H1 (cell line): ENCODE data around the gene TMTC2. TPM values are rescaled to one million over a fixed set of nuclear protein-coding genes. Genes with fewer than 3 reads are reported as not detected.

Experiments used
- CTCF ChIA-PET: fragments of 300-600 bp; sonication (Branson Sonifier 250); formaldehyde crosslinking; loops from one replicate; lab custom pipeline; 2021; ENCODE audit not compliant: partially characterized antibody; lab: Charles Lee
- POLR2A ChIA-PET: fragments of 300-600 bp; sonication (Branson Sonifier 250); formaldehyde crosslinking; loops from one replicate; lab custom pipeline; 2021; ENCODE audit warnings: inconsistent platforms; ENCODE audit not compliant: partially characterized antibody; lab: Charles Lee
- DNase-seq, 2 experiments: peaks; one replicate each; pipeline versions ENCODE4 v3.0.0 to v3.0.0-alpha.2; 2010 to 2022; ENCODE audit warnings: low spot score in 2 of 2, low read depth in 1 of 2, mixed read lengths in 1 of 2
- FAIRE-seq: peaks from 2 replicates; lab custom pipeline; 2011; peaks lifted over from hg19 to GRCh38; lab: Jason Lieb, UNC
- H2AFZ ChIP-seq: 2 replicates; pipeline ENCODE4 v1.8.1; 2012; ENCODE audit warnings: low read length, inconsistent platforms
- H2AK5ac ChIP-seq: 2 replicates; pipeline ENCODE4 v1.6.1; 2013; ENCODE audit warnings: low read depth, low read length
- H2BK120ac ChIP-seq: replicated peaks from 2 replicates; pipeline ENCODE3; 2013; ENCODE audit warnings: low read depth, low read length, inconsistent platforms
- H2BK12ac ChIP-seq: 2 replicates; pipeline ENCODE4 v1.6.1; 2013; ENCODE audit warnings: low read depth, low read length
- H2BK15ac ChIP-seq: 2 replicates; pipeline ENCODE4 v1.6.1; 2013; ENCODE audit warnings: low read length
- H2BK20ac ChIP-seq: 2 replicates; pipeline ENCODE4 v1.6.1; 2013; ENCODE audit warnings: low read length
- H2BK5ac ChIP-seq: 2 replicates; pipeline ENCODE4 v1.6.1; 2013; ENCODE audit warnings: low read depth, low read length
- H3K14ac ChIP-seq: 2 replicates; pipeline ENCODE4 v1.6.1; 2013; ENCODE audit warnings: inconsistent platforms; ENCODE audit not compliant: insufficient read length
- H3K18ac ChIP-seq: 2 replicates; pipeline ENCODE4 v1.6.1; 2013; ENCODE audit warnings: low read length; ENCODE audit errors: extremely low read depth
- H3K23ac ChIP-seq: 2 replicates; pipeline ENCODE4 v1.6.1; 2013; ENCODE audit warnings: inconsistent platforms; ENCODE audit not compliant: insufficient read length
- H3K23me2 ChIP-seq: 2 replicates; pipeline ENCODE4 v1.6.1; 2013; ENCODE audit warnings: low read depth, low read length
- H3K27ac ChIP-seq: 2 replicates; pipeline ENCODE4 v1.6.1; 2011; ENCODE audit warnings: low read depth, low read length, inconsistent platforms
- H3K27me3 ChIP-seq, 4 experiments: replicated peaks in 1 of 4; 1 replicate in 1 of 4; 2 replicates in 3 of 4; pipeline versions ENCODE4 v1.6.1 to v1.8.1; 2011 to 2013; ENCODE audit warnings: low read length in 3 of 4, mild to moderate bottlenecking in 3 of 4, inconsistent platforms in 2 of 4, mixed read lengths in 2 of 4, moderate library complexity in 1 of 4; ENCODE audit not compliant: control insufficient read depth in 3 of 4, insufficient read depth in 3 of 4; ENCODE audit errors: extremely low read depth in 1 of 4
- H3K36me3 ChIP-seq, 4 experiments: 2 replicates each; pipeline versions ENCODE4 v1.6.1 to v1.8.1; 2011 to 2013; ENCODE audit warnings: mild to moderate bottlenecking in 4 of 4, low read length in 3 of 4, moderate library complexity in 2 of 4, control low read depth in 1 of 4, inconsistent platforms in 1 of 4; ENCODE audit not compliant: insufficient read depth in 4 of 4, control insufficient read depth in 2 of 4
- H3K4ac ChIP-seq: replicated peaks from 2 replicates; pipeline ENCODE3; 2013; ENCODE audit warnings: low read length, low read depth, mixed read lengths, inconsistent platforms; ENCODE audit not compliant: insufficient read length
- H3K4me1 ChIP-seq, 4 experiments: replicated peaks in 1 of 4; 1 replicate in 1 of 4; 2 replicates in 3 of 4; pipeline versions ENCODE4 v1.6.1 to v1.8.1; 2011 to 2013; ENCODE audit warnings: low read length in 3 of 4, inconsistent platforms in 2 of 4, mixed read lengths in 1 of 4; ENCODE audit not compliant: insufficient read depth in 4 of 4, control insufficient read depth in 3 of 4
- H3K4me2 ChIP-seq, 2 experiments: 2 replicates each; pipeline versions ENCODE4 v1.6.1 to v1.8.1; 2011 to 2013; ENCODE audit warnings: low read depth in 2 of 2, low read length in 2 of 2, control low read depth in 1 of 2, inconsistent platforms in 1 of 2, mild to moderate bottlenecking in 1 of 2; ENCODE audit not compliant: insufficient read depth in 1 of 2
- H3K4me3 ChIP-seq, 4 experiments: fragments of 200-600, 300-600 bp in 1 of 4; sonication (generic), shearing (Covaris generic), sonication (Bioruptor Twin) in 1 of 4; 2 replicates each; pipeline versions ENCODE4 v1.5.1 to v1.8.1; 2011 to 2016; ENCODE audit warnings: low read length in 4 of 4, low read depth in 3 of 4, control low read depth in 2 of 4, inconsistent platforms in 2 of 4, mild to moderate bottlenecking in 2 of 4, mixed read lengths in 1 of 4, moderate library complexity in 1 of 4; ENCODE audit not compliant: insufficient read depth in 2 of 4; ENCODE audit errors: extremely low read depth in 1 of 4
- H3K56ac ChIP-seq: replicated peaks from 2 replicates; pipeline ENCODE3; 2013; ENCODE audit warnings: low read depth, mild to moderate bottlenecking, mixed read lengths, low read length, inconsistent platforms; ENCODE audit not compliant: insufficient read length
- H3K79me1 ChIP-seq: 2 replicates; pipeline ENCODE4 v1.6.1; 2013; ENCODE audit warnings: low read depth, low read length, control low read depth
- H3K79me2 ChIP-seq, 2 experiments: 2 replicates each; pipeline versions ENCODE4 v1.6.1 to v1.8.1; 2012 to 2013; ENCODE audit warnings: low read length in 2 of 2, mild to moderate bottlenecking in 2 of 2, inconsistent platforms in 1 of 2; ENCODE audit not compliant: insufficient read depth in 2 of 2, control insufficient read depth in 1 of 2
- H3K9ac ChIP-seq, 4 experiments: replicated peaks in 1 of 4; 1 replicate in 1 of 4; 2 replicates in 3 of 4; pipeline versions ENCODE4 v1.6.1 to v1.8.1; 2011 to 2013; ENCODE audit warnings: low read depth in 3 of 4, low read length in 3 of 4, control low read depth in 2 of 4, mild to moderate bottlenecking in 2 of 4, moderate library complexity in 2 of 4, inconsistent platforms in 1 of 4; ENCODE audit errors: extremely low read depth in 1 of 4
- H3K9me3 ChIP-seq, 2 experiments: 2 replicates each; pipeline versions ENCODE4 v1.6.1 to v1.8.1; 2012 to 2013; ENCODE audit warnings: mild to moderate bottlenecking in 2 of 2, moderate library complexity in 2 of 2, control low read depth in 1 of 2, inconsistent platforms in 1 of 2, low read depth in 1 of 2, low read length in 1 of 2, mixed read lengths in 1 of 2; ENCODE audit not compliant: insufficient read depth in 2 of 2
- H4K20me1 ChIP-seq, 2 experiments: replicated peaks in 1 of 2; 2 replicates each; pipeline versions ENCODE3 to v1.8.1; 2011 to 2013; ENCODE audit warnings: inconsistent platforms in 2 of 2, low read length in 2 of 2, mild to moderate bottlenecking in 1 of 2; ENCODE audit not compliant: insufficient read depth in 2 of 2, control insufficient read depth in 1 of 2
- H4K5ac ChIP-seq: 2 replicates; pipeline ENCODE4 v1.6.1; 2013; ENCODE audit warnings: low read length, low read depth, mixed read lengths, inconsistent platforms; ENCODE audit not compliant: insufficient read length
- H4K8ac ChIP-seq: 2 replicates; pipeline ENCODE4 v1.8.0; 2013; ENCODE audit warnings: mild to moderate bottlenecking, moderate library complexity, low read length, inconsistent platforms; ENCODE audit not compliant: insufficient read depth; ENCODE audit errors: extremely low read depth
- H4K91ac ChIP-seq: replicated peaks from 2 replicates; pipeline ENCODE3; 2013; ENCODE audit warnings: low read length, mixed read lengths, inconsistent platforms; ENCODE audit not compliant: insufficient read length
- BCL11A ChIP-seq, 2 experiments: IDR thresholded peaks; one replicate each; pipeline ENCODE4 v1.6.1; 2011; ENCODE audit warnings: low read depth in 2 of 2, low read length in 2 of 2, mild to moderate bottlenecking in 2 of 2
- E2F6 ChIP-seq: IDR thresholded peaks from 2 replicates; pipeline ENCODE4 v1.6.1; 2012; ENCODE audit warnings: inconsistent platforms
- EP300 ChIP-seq, 2 experiments: IDR thresholded peaks; 1 replicate in 1 of 2; 2 replicates in 1 of 2; pipeline ENCODE4 v1.6.1; 2011 to 2012; ENCODE audit warnings: low read depth in 2 of 2, low read length in 2 of 2, mild to moderate bottlenecking in 2 of 2, borderline replicate concordance in 1 of 2, inconsistent platforms in 1 of 2, moderate library complexity in 1 of 2
- HDAC2 ChIP-seq, 2 experiments: fragments of 300-600 bp in 1 of 2; sonication (generic) in 1 of 2; IDR thresholded peaks; 2 replicates each; pipeline ENCODE4 v1.6.1; 2011 to 2012; ENCODE audit warnings: low read depth in 2 of 2, low read length in 2 of 2, mild to moderate bottlenecking in 2 of 2, moderate library complexity in 2 of 2, borderline replicate concordance in 1 of 2, inconsistent platforms in 1 of 2
- MAFK ChIP-seq: IDR thresholded peaks from 2 replicates; pipeline ENCODE4 v1.6.1; 2012; ENCODE audit warnings: low read depth, mild to moderate bottlenecking, improper control_type of control experiment, low read length
- NANOG ChIP-seq: IDR thresholded peaks from 2 replicates; pipeline ENCODE4 v1.6.1; 2011; ENCODE audit warnings: low read length, low read depth, mild to moderate bottlenecking, inconsistent platforms; ENCODE audit not compliant: insufficient read depth, poor library complexity, severe bottlenecking
- RAD21 ChIP-seq, 2 experiments: IDR thresholded peaks in 1 of 2; conservative IDR thresholded peaks in 1 of 2; 2 replicates each; pipeline ENCODE4 v1.6.1; 2011; ENCODE audit warnings: low read depth in 2 of 2, low read length in 2 of 2, improper control_type of control experiment in 1 of 2, inconsistent platforms in 1 of 2, mild to moderate bottlenecking in 1 of 2, moderate library complexity in 1 of 2
- RBBP5 ChIP-seq: IDR thresholded peaks from 2 replicates; pipeline ENCODE4 v1.7.1; 2012; ENCODE audit warnings: low read depth, mild to moderate bottlenecking, inconsistent platforms, low read length, moderate library complexity, borderline replicate concordance
- RFX5 ChIP-seq: IDR thresholded peaks from 2 replicates; pipeline ENCODE4 v1.6.1; 2011; ENCODE audit warnings: low read depth, low read length, improper control_type of control experiment, borderline replicate concordance
- SIN3A ChIP-seq, 2 experiments: IDR thresholded peaks in 1 of 2; conservative IDR thresholded peaks in 1 of 2; 2 replicates each; pipeline ENCODE4 v1.6.1; 2011 to 2012; ENCODE audit warnings: low read length in 2 of 2, improper control_type of control experiment in 1 of 2, low read depth in 1 of 2, mild to moderate bottlenecking in 1 of 2
- SIRT6 ChIP-seq: IDR thresholded peaks from one replicate; pipeline ENCODE4 v1.7.1; 2012; ENCODE audit warnings: low read length, inconsistent platforms
- TEAD4 ChIP-seq: IDR thresholded peaks from 2 replicates; pipeline ENCODE4 v1.6.1; 2012; ENCODE audit warnings: low read depth, low read length, inconsistent platforms, mixed read lengths
- WGBS, 2 experiments: shearing (Covaris generic) in 1 of 2; methylation state at CpG; one replicate each; pipeline versions ENCODE4 v1.1.6 to v1.1.7; 2013 to 2015; ENCODE audit warnings: low lambda C conversion rate in 2 of 2, mixed read lengths in 2 of 2, inconsistent platforms in 1 of 2, low coverage in 1 of 2, missing lambda C conversion rate in 1 of 2; ENCODE audit not compliant: insufficient replicate concordance in 2 of 2, insufficient coverage in 1 of 2, insufficient read length in 1 of 2; ENCODE audit errors: extremely low coverage in 1 of 2, missing lambda C conversion rate in 1 of 2; 5-methylcytosine and 5-hydroxymethylcytosine counted together
- polyA plus RNA-seq, 7 experiments: library from polyadenylated mRNA; depleted of rRNA in 3 of 7; stranded (reverse) in 5 of 7; unstranded in 2 of 7; fragments of >200 nt in 5 of 7; fragments of 200-250 nt in 2 of 7; gene quantifications; 1 replicate in 5 of 7; 2 replicates in 1 of 7; 4 replicates in 1 of 7; pipeline versions ENCODE4 v1.2.1 to v1.2.3, GENCODE V29; 2011 to 2013; ENCODE audit warnings: missing spikeins in 2 of 7, mixed read lengths in 2 of 7
- total RNA-seq: library from RNA; stranded (reverse); fragmentation: NEBNext Ultra II Directional; extraction: Animal tissue kit (Norgen Biotek cat#: 25700); gene quantifications from 2 replicates; pipeline ENCODE4 v1.2.1, GENCODE V29; 2021

Gene TMTC2
- total and polyA plus RNA-seq, 2 of the 8 experiments (the other 6 are each of a cell fraction or from before 2014, with no cell fraction given), result 2.3 to 3.9 TPM

DNA sequence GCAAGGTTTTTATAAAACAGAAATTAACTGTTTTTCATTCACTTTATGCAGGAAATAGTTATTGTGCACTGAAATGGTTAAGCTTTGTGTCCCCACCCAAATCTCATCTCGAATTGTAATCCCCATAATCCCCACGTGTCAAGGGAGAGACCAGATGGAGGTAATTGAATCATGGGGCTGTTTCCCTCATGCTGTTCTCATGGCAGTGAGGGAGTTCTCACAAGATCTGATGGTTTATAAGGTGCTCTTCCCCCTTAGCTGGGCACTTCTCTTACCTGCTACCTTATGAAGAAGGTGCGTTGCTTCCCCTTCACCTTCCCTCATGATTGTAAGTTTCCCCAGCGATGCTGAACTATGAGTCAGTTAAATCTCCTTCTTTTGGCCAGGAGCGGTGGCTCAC, 123.9 kb downstream of the TMTC2 start:
- Histone ChIP-seq H3K4me3 (no peak overlapping the region), H2AFZ (no peak overlapping the region), H4K5ac (no peak overlapping the region), H3K23ac (no peak overlapping the region), H2AK5ac (no peak overlapping the region), H3K4me2 (no peak overlapping the region), H3K4me1 (0 out of 7 replicates have a peak, but pooled peaks cover 0 to 2% (median 0%) of the 10 kb centered on the region in 4 experiments), H3K27me3 (no peaks in the 10 kb centered on the region), H4K91ac (no peak overlapping the region), H3K79me1 (no peaks in the 10 kb centered on the region), H3K9me3 (no peaks in the 10 kb centered on the region), H3K27ac (no peak overlapping the region), H3K79me2 (no peaks in the 10 kb centered on the region), H2BK12ac (peak overlapping the region; percentile 63; the same call in 1 of the 2 replicates), H3K9ac (no peak overlapping the region), H3K23me2 (no peaks in the 10 kb centered on the region), H3K4ac (no peak overlapping the region), H4K8ac (no peak overlapping the region), H2BK15ac (no peak overlapping the region), H3K14ac (no peak overlapping the region), H3K18ac (no peak overlapping the region), H2BK5ac (no peak overlapping the region), H2BK20ac (no peak overlapping the region), H2BK120ac (no peak overlapping the region), H3K56ac (no peak overlapping the region), H3K36me3 (no peaks in the 10 kb centered on the region), H4K20me1 (no peaks in the 10 kb centered on the region)
- CTCF ChIA-PET, result no interaction called here
- FAIRE-seq (no peak), DNase-seq (no peak)
- WGBS, 2 experiments, result 90% methylated on average over 5 of the region's 5 CpGs; no CpG with 5 or more reads in 1 of the 2 experiments
- POLR2A ChIA-PET, result no interaction called here
- TF ChIP-seq MAFK (no peak), HDAC2 (IDR thresholded peaks at IDR 0.05; ENCODE audit: borderline replicate concordance in 1 of 2, low read depth in 2 of 2, low read length in 2 of 2) (no peak), E2F6 (no peak), SIN3A (conservative IDR thresholded peaks at IDR 0.05 in 1 of 2, IDR thresholded peaks at IDR 0.05 in 1 of 2; ENCODE audit: low read depth in 1 of 2, low read length in 2 of 2) (no peak), TEAD4 (no peak), RFX5 (no peak), RBBP5 (no peak), SIRT6 (no peak), NANOG (no peak), RAD21 (IDR thresholded peaks at IDR 0.05 in 1 of 2, conservative IDR thresholded peaks at IDR 0.05 in 1 of 2; ENCODE audit: low read depth in 2 of 2, low read length in 2 of 2) (no peak), EP300 (IDR thresholded peaks at IDR 0.05; ENCODE audit: borderline replicate concordance in 1 of 2, low read depth in 2 of 2, low read length in 2 of 2) (no peak), BCL11A (IDR thresholded peaks at IDR 0.05; ENCODE audit: low read depth in 2 of 2, low read length in 2 of 2) (no peak)
